K562 (cell line): ENCODE data around the gene ZNF839. TPM values are rescaled to one million over a fixed set of nuclear protein-coding genes. Genes with fewer than 3 reads are reported as not detected.

ENCODE experiments used
- ATAC-seq: fragments of 200-7000 bp; cut with Tn5 transposase; 3 replicates; pipeline ENCODE4 v1.9.1; 2020; ENCODE audit warnings: moderate library complexity
- BruUV-seq: library from RNA; stranded (reverse); fragments of 400-500 nt; replicated peaks from 2 replicates; lab custom pipeline; 2021; lab: Mats Ljungman, UMichigan
- CTCF ChIA-PET: fragments of 300-600 bp; formaldehyde crosslinking; extraction: SDS; loops from one replicate; lab custom pipeline; 2021; ENCODE audit warnings: low intra/inter-chr PET ratio; lab: Yijun Ruan, JAX
- POLR2A ChIA-PET: fragments of 300-600, 350-650 bp; sonication (Branson Sonifier 250); formaldehyde crosslinking; extraction: SDS; loops from one replicate; lab custom pipeline; 2021; ENCODE audit warnings: antibody characterized with exemption, inconsistent platforms; lab: Yijun Ruan, JAX
- DNase-seq, 4 experiments: peaks; one replicate each; pipeline versions ENCODE4 v3.0.0 to v3.0.0-alpha.2; 2011 to 2018; ENCODE audit warnings: low spot score in 3 of 4, mixed read lengths in 3 of 4; ENCODE audit errors: extremely low read depth in 1 of 4
- FAIRE-seq: peaks from 2 replicates; lab custom pipeline; 2011; peaks lifted over from hg19 to GRCh38; lab: Jason Lieb, UNC
- H2AFZ ChIP-seq: 2 replicates; pipeline ENCODE4 v1.6.0; 2011; ENCODE audit warnings: low read depth, low read length, control low read depth, inconsistent platforms
- H3K27ac ChIP-seq: fragments of 200-600 bp; 3 replicates; pipeline ENCODE4 v1.8.0; 2011; ENCODE audit warnings: low read depth, mild to moderate bottlenecking, control low read depth, inconsistent platforms, low read length, moderate library complexity, mixed read lengths; ENCODE audit errors: extremely low read depth
- H3K27me3 ChIP-seq, 2 experiments: fragments of 300-600 bp in 1 of 2; 2 replicates in 1 of 2; 3 replicates in 1 of 2; pipeline versions ENCODE4 v1.6.0 to v1.8.0; 2011; ENCODE audit warnings: inconsistent platforms in 2 of 2, low read length in 2 of 2, mild to moderate bottlenecking in 1 of 2, mixed read lengths in 1 of 2, moderate library complexity in 1 of 2; ENCODE audit not compliant: control insufficient read depth in 2 of 2, insufficient read depth in 2 of 2
- H3K36me3 ChIP-seq: fragments of 300-600 bp; 3 replicates; pipeline ENCODE4 v1.8.0; 2011; ENCODE audit warnings: mild to moderate bottlenecking, low read length, inconsistent platforms; ENCODE audit not compliant: control insufficient read depth, insufficient read depth
- H3K4me1 ChIP-seq, 2 experiments: fragments of 200-600 bp in 1 of 2; replicated peaks in 1 of 2; 2 replicates in 1 of 2; 3 replicates in 1 of 2; pipeline versions ENCODE4 v1.5.1 to v1.8.0; 2011; ENCODE audit warnings: inconsistent platforms in 2 of 2, low read length in 2 of 2, mild to moderate bottlenecking in 1 of 2, mixed read lengths in 1 of 2, moderate library complexity in 1 of 2; ENCODE audit not compliant: control insufficient read depth in 2 of 2, insufficient read depth in 2 of 2
- H3K4me2 ChIP-seq: 2 replicates; pipeline ENCODE4 v1.6.1; 2011; ENCODE audit warnings: low read length, control low read depth, inconsistent platforms, mixed read lengths; ENCODE audit not compliant: insufficient read depth
- H3K4me3 ChIP-seq: fragments of 200-600 bp; sonication (generic), shearing (Covaris generic); 2 replicates; pipeline ENCODE4 v1.5.1; 2016; ENCODE audit warnings: control low read depth, inconsistent platforms
- H3K79me2 ChIP-seq: fragments of 200-600 bp; 3 replicates; pipeline ENCODE4 v1.8.0; 2011; ENCODE audit warnings: low read length, inconsistent platforms; ENCODE audit not compliant: control insufficient read depth, insufficient read depth
- H3K9ac ChIP-seq, 2 experiments: 2 replicates each; pipeline versions ENCODE4 v1.6.0 to v1.6.1; 2011; ENCODE audit warnings: low read depth in 2 of 2, low read length in 2 of 2, control low read depth in 1 of 2, inconsistent platforms in 1 of 2, mild to moderate bottlenecking in 1 of 2, mixed read lengths in 1 of 2; ENCODE audit not compliant: insufficient read depth in 1 of 2
- H3K9me1 ChIP-seq: one replicate; pipeline ENCODE4 v1.6.0; 2011; ENCODE audit warnings: inconsistent platforms, mild to moderate bottlenecking, low read length, moderate library complexity; ENCODE audit not compliant: control insufficient read depth, insufficient read depth
- H3K9me3 ChIP-seq: replicated peaks from 2 replicates; pipeline ENCODE4 v1.5.1; 2011; ENCODE audit warnings: low read depth, low read length, inconsistent platforms; ENCODE audit not compliant: control insufficient read depth, insufficient read depth
- H4K20me1 ChIP-seq: replicated peaks from 2 replicates; pipeline ENCODE4 v1.6.1; 2011; ENCODE audit warnings: low read length, inconsistent platforms, mixed read lengths; ENCODE audit not compliant: control insufficient read depth, insufficient read depth
- HDAC2 ChIP-seq: fragments of 450-650 bp; IDR thresholded peaks from 2 replicates; pipeline ENCODE4 v1.6.1; 2016; ENCODE audit warnings: mild to moderate bottlenecking
- MXI1 ChIP-seq: IDR thresholded peaks from 2 replicates; pipeline ENCODE4 v1.6.1; 2011; ENCODE audit warnings: low read depth, mild to moderate bottlenecking, improper control_type of control experiment, low read length
- RAD51 ChIP-seq: fragments of 450-650 bp; IDR thresholded peaks from 2 replicates; pipeline ENCODE4 v1.7.1; 2016; ENCODE audit warnings: low read depth, mild to moderate bottlenecking, borderline replicate concordance
- RBFOX2 ChIP-seq: fragments of 200-400 bp; formaldehyde crosslinking; IDR thresholded peaks from 2 replicates; pipeline ENCODE4 v1.6.1; 2017; ENCODE audit warnings: low read depth, mild to moderate bottlenecking, low read length, moderate library complexity
- SIN3A ChIP-seq, 2 experiments: fragments of 150-350 bp in 1 of 2; IDR thresholded peaks; 2 replicates each; pipeline ENCODE4 v1.6.1; 2011 to 2016; ENCODE audit warnings: borderline replicate concordance in 2 of 2, low read depth in 2 of 2, low read length in 2 of 2, mild to moderate bottlenecking in 2 of 2, moderate library complexity in 2 of 2; ENCODE audit not compliant: control insufficient read depth in 1 of 2
- TEAD1 ChIP-seq, 2 experiments: fragments of 450-650 bp in 1 of 2; sonication (generic) in 1 of 2; formaldehyde crosslinking; IDR thresholded peaks; 2 replicates each; pipeline versions ENCODE4 v1.4.0 to v1.8.0; 2020 to 2022; ENCODE audit warnings: mild to moderate bottlenecking in 2 of 2, missing genetic modification reagents in 1 of 2
- YY1 ChIP-seq, 3 experiments: IDR thresholded peaks; 2 replicates each; pipeline ENCODE4 v1.6.1; 2011; ENCODE audit warnings: low read length in 2 of 3, mild to moderate bottlenecking in 2 of 3, moderate library complexity in 2 of 3, borderline replicate concordance in 1 of 3, control low read depth in 1 of 3, low read depth in 1 of 3; ENCODE audit not compliant: insufficient read depth in 3 of 3, insufficient replicate concordance in 2 of 3, control insufficient read depth in 1 of 3, insufficient read length in 1 of 3; ENCODE audit errors: extremely low read depth in 1 of 3
- WGBS: fragments of 100-300 bp; shearing (Covaris generic); methylation state at CpG from one replicate; pipeline ENCODE4 v1.1.6; 2016; ENCODE audit warnings: low coverage, mixed read lengths; ENCODE audit not compliant: insufficient coverage; ENCODE audit errors: missing lambda C conversion rate; 5-methylcytosine and 5-hydroxymethylcytosine counted together
- in situ Hi-C: fragments of 300-500 bp; cut with MboI; formaldehyde crosslinking; loops from 4 replicates; pipeline ENCODE4 v1.15.0; 2018; ENCODE audit warnings: inconsistent platforms, mixed read lengths
- intact Hi-C: fragments of 100-400 bp; cut with micrococcal nuclease; formaldehyde crosslinking; loops from 2 replicates; pipeline ENCODE4 v1.14.2; 2022
- polyA plus RNA-seq, 8 experiments: library from polyadenylated mRNA; depleted of rRNA in 4 of 8; stranded (reverse) in 5 of 8; unstranded in 3 of 8; fragments of >200 nt; fragmentation: Nextera tagmentation in 2 of 8; fragmentation: Illumina TruSeq in 1 of 8; extraction: Ambion mirVana in 2 of 8; extraction: Trizol in 1 of 8; gene quantifications; 2 replicates each; pipeline versions ENCODE4 v1.2.1 to v1.2.3, GENCODE V29; 2011 to 2014; ENCODE audit warnings: inconsistent platforms in 1 of 8, missing spikeins in 1 of 8
- total RNA-seq, 7 experiments: library from RNA; depleted of rRNA in 6 of 7; stranded (reverse); fragments of >200 nt in 6 of 7; fragmentation: Illumina TruSeq in 2 of 7; extraction: Trizol in 2 of 7; gene quantifications; 2 replicates each; pipeline versions ENCODE4 v1.2.1 to v1.2.3, GENCODE V29; 2011 to 2021; ENCODE audit warnings: low replicate concordance in 1 of 7
- TF ChIP-seq, protein P1 (sequence below): fragments of 450-650 bp; IDR thresholded peaks from 2 replicates; pipeline ENCODE4 v1.6.1; 2017; ENCODE audit warnings: antibody characterized with exemption, mild to moderate bottlenecking
- TF ChIP-seq, protein P2 (sequence below), 3 experiments: IDR thresholded peaks in 2 of 3; conservative IDR thresholded peaks in 1 of 3; 2 replicates each; pipeline ENCODE4 v1.5.1; 2011 to 2012; ENCODE audit warnings: low read length in 3 of 3, mild to moderate bottlenecking in 3 of 3, control low read depth in 2 of 3, improper control_type of control experiment in 1 of 3, inconsistent platforms in 1 of 3, low read depth in 1 of 3, mixed read lengths in 1 of 3, moderate library complexity in 1 of 3; ENCODE audit not compliant: insufficient read depth in 2 of 3
- TF ChIP-seq, protein P3 (sequence below): sonication (generic); formaldehyde crosslinking; IDR thresholded peaks from 2 replicates; pipeline ENCODE4 v1.8.0; 2022; ENCODE audit warnings: missing genetic modification reagents, mild to moderate bottlenecking, borderline replicate concordance

ZNF839 gene
- total and polyA plus RNA-seq, 9 of the 15 experiments (the other 6 are each of a cell fraction or from before 2014, with no cell fraction given) = 0.42 to 8.4 (median 5.7) TPM

DNA sequence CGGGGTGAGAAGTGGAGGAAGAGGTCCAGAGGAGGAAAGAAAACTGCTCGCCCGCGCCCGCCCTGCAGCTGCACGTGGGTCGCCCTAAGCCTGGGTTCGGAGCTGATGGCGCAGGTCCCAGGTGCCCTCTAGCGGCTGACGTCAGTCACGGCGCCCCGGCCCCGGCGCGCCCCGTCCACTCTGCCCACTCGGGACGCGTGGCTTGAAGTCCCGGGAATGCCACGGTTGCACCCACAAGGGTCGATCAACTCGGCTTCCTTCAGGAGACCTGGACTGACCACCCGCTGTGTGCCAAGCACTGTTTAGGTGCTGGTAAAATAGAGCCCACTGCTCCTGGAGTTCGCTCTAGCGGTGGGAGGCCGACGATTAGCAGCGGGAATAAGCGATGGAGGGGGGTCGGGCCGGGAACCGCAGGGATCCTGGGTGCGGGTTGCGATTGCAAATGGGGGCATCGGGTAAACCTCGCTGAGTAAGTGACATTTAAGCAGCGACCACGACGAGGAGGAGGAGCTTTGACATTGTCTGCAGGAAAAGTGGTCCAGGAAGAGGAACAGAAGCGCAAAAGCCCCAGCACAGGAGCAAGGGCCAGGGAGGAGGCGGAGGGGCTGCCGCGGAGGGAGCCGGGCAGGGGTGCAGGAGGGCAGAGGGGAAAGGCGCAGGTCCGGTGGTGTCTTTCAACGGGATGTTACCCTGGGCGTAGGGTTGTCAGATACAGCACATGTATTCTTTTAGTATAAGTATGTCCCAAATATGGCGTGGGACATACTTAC lies 5.1 kb upstream of the ZNF839 start:
- H3K4me1 ChIP-seq = peaks cover 21% of the 10 kb centered on the region in 2 experiments; a peak in 4 of 5 replicates
- H3K9me1 ChIP-seq = no peaks in the 10 kb centered on the region
- peak overlapping the region; percentile 84 for H3K4me2 ChIP-seq
- intact Hi-C loops (loop anchor here (1.0 to 5.0 kb wide), 6 partner anchors 79 to 607 kb away; partner anchors contain the start of gene DYNC1H1), in situ Hi-C loops (loop anchor here (5.0 to 10.0 kb wide), 4 partner anchors 77 to 610 kb away; partner anchors contain the start of gene DYNC1H1)
- H3K27ac ChIP-seq = no peak overlapping the region; the same call in 2 of the 3 replicates
- no TSS peak for BruUV-seq
- no peaks in the 10 kb centered on the region for H3K9me3 ChIP-seq
- H3K4me3 ChIP-seq = peak overlapping the region; percentile 52
- WGBS = 11% methylated on average over 31 of the region's 52 CpGs
- no peaks in the 10 kb centered on the region for H3K27me3 ChIP-seq
- CTCF ChIA-PET = interaction anchor here (0.8 to 2.3 kb wide), 4 partner anchors 79 to 268 kb away, joined by 3 to 15 read pairs (median 7); no protein-coding TSS in a partner anchor
- H3K79me2 ChIP-seq = no peaks in the 10 kb centered on the region
- peak overlapping the region; percentile 53 to 85 for H3K9ac ChIP-seq
- DNase-seq (peak; percentile 67 to 85 (median 77)), FAIRE-seq (no peak), ATAC-seq (peak; percentile 77)
- no peaks in the 10 kb centered on the region for H4K20me1 ChIP-seq
- no peaks in the 10 kb centered on the region for H3K36me3 ChIP-seq
- POLR2A ChIA-PET = no interaction called here
- peak overlapping the region; percentile 99 for H2AFZ ChIP-seq
- peak; percentile 65 for TF ChIP-seq RBFOX2
- TF ChIP-seq, protein P1, sequence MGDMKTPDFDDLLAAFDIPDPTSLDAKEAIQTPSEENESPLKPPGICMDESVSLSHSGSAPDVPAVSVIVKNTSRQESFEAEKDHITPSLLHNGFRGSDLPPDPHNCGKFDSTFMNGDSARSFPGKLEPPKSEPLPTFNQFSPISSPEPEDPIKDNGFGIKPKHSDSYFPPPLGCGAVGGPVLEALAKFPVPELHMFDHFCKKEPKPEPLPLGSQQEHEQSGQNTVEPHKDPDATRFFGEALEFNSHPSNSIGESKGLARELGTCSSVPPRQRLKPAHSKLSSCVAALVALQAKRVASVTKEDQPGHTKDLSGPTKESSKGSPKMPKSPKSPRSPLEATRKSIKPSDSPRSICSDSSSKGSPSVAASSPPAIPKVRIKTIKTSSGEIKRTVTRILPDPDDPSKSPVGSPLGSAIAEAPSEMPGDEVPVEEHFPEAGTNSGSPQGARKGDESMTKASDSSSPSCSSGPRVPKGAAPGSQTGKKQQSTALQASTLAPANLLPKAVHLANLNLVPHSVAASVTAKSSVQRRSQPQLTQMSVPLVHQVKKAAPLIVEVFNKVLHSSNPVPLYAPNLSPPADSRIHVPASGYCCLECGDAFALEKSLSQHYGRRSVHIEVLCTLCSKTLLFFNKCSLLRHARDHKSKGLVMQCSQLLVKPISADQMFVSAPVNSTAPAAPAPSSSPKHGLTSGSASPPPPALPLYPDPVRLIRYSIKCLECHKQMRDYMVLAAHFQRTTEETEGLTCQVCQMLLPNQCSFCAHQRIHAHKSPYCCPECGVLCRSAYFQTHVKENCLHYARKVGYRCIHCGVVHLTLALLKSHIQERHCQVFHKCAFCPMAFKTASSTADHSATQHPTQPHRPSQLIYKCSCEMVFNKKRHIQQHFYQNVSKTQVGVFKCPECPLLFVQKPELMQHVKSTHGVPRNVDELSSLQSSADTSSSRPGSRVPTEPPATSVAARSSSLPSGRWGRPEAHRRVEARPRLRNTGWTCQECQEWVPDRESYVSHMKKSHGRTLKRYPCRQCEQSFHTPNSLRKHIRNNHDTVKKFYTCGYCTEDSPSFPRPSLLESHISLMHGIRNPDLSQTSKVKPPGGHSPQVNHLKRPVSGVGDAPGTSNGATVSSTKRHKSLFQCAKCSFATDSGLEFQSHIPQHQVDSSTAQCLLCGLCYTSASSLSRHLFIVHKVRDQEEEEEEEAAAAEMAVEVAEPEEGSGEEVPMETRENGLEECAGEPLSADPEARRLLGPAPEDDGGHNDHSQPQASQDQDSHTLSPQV = peak; percentile 81
- TF ChIP-seq, protein P2, sequence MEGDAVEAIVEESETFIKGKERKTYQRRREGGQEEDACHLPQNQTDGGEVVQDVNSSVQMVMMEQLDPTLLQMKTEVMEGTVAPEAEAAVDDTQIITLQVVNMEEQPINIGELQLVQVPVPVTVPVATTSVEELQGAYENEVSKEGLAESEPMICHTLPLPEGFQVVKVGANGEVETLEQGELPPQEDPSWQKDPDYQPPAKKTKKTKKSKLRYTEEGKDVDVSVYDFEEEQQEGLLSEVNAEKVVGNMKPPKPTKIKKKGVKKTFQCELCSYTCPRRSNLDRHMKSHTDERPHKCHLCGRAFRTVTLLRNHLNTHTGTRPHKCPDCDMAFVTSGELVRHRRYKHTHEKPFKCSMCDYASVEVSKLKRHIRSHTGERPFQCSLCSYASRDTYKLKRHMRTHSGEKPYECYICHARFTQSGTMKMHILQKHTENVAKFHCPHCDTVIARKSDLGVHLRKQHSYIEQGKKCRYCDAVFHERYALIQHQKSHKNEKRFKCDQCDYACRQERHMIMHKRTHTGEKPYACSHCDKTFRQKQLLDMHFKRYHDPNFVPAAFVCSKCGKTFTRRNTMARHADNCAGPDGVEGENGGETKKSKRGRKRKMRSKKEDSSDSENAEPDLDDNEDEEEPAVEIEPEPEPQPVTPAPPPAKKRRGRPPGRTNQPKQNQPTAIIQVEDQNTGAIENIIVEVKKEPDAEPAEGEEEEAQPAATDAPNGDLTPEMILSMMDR (IDR thresholded peaks at IDR 0.05 in 2 of 3, conservative IDR thresholded peaks at IDR 0.05 in 1 of 3; ENCODE audit: insufficient read depth in 2 of 3, low read depth in 1 of 3, low read length in 3 of 3) = peak; percentile 73 to 88 (median 88)
- TF ChIP-seq TEAD1 (CRISPR knock-in tag; IDR thresholded peaks at IDR 0.05) = peak in 1 of 2 experiments; percentile 70; a peak in 1 of 4 replicates
- TF ChIP-seq, protein P3, sequence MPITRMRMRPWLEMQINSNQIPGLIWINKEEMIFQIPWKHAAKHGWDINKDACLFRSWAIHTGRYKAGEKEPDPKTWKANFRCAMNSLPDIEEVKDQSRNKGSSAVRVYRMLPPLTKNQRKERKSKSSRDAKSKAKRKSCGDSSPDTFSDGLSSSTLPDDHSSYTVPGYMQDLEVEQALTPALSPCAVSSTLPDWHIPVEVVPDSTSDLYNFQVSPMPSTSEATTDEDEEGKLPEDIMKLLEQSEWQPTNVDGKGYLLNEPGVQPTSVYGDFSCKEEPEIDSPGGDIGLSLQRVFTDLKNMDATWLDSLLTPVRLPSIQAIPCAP (CRISPR knock-in tag) = no peak
- peak; percentile 79; the same call in 1 of the 2 replicates for TF ChIP-seq HDAC2
- 0 out of 2 replicates have a peak, but pooled peaks have one; percentile 27 for TF ChIP-seq MXI1
- peak; percentile 42; the same call in 1 of the 2 replicates for TF ChIP-seq RAD51
- peak in 2 of 3 experiments; percentile 44 to 67 for TF ChIP-seq YY1 (IDR thresholded peaks at IDR 0.05; ENCODE audit: borderline replicate concordance in 1 of 3, control insufficient read depth in 1 of 3, extremely low read depth in 1 of 3, insufficient read depth in 3 of 3, insufficient read length in 1 of 3, insufficient replicate concordance in 2 of 3, low read depth in 1 of 3, low read length in 2 of 3)
- TF ChIP-seq SIN3A (IDR thresholded peaks at IDR 0.05; ENCODE audit: borderline replicate concordance in 2 of 2, control insufficient read depth in 1 of 2, low read depth in 2 of 2, low read length in 2 of 2) = peak in 1 of 2 experiments; percentile 57; a peak in 1 of 4 replicates
